ENCODE measurements around the gene RANBP17.

RANBP17 gene

GRCh38 chr5:171093598-171093997 lies 231.8 kb downstream of the RANBP17 start:
- DNase-seq (ENCODE audit: low spot score): no peak

- DNase-seq (ENCODE audit: low spot score): no peak
These were observed 232.5 kb downstream of the RANBP17 start for GRCh38 chr5:171094356-171094755.

- no peak for DNase-seq (ENCODE audit: low spot score)
These were observed 241.2 kb downstream of the RANBP17 start for GRCh38 chr5:171102877-171103610.

GRCh38 chr5:171107669-171108068 lies 245.9 kb downstream of the RANBP17 start:
- no peak for DNase-seq (ENCODE audit: low spot score)

- no peak for DNase-seq (ENCODE audit: low spot score)
These were observed 253.7 kb downstream of the RANBP17 start for GRCh38 chr5:171115519-171115918.

- no peak for DNase-seq (ENCODE audit: low spot score)
These were observed 254.9 kb downstream of the RANBP17 start for GRCh38 chr5:171116719-171117118.

GRCh38 chr5:171120986-171121622 lies 259.3 kb downstream of the RANBP17 start:
- no peak for DNase-seq (ENCODE audit: low spot score)

- no peak for DNase-seq (ENCODE audit: low spot score)
These were observed 259.8 kb downstream of the RANBP17 start for GRCh38 chr5:171121638-171122037.

- no peak for DNase-seq (ENCODE audit: low spot score)
These were observed 260.6 kb downstream of the RANBP17 start for GRCh38 chr5:171122372-171122771.

GRCh38 chr5:171123417-171123816 lies 261.6 kb downstream of the RANBP17 start:
- DNase-seq (ENCODE audit: low spot score): no peak

GRCh38 chr5:171127314-171127713 lies 265.5 kb downstream of the RANBP17 start:
- no peak for DNase-seq (ENCODE audit: low spot score)

GRCh38 chr5:171128136-171128535 lies 266.3 kb downstream of the RANBP17 start:
- DNase-seq (ENCODE audit: low spot score): no peak

- peak; percentile 20 for DNase-seq (ENCODE audit: low spot score)
These were observed 267.5 kb downstream of the RANBP17 start for GRCh38 chr5:171129308-171129707.

GRCh38 chr5:171131497-171131896 lies 269.7 kb downstream of the RANBP17 start:
- no peak for DNase-seq (ENCODE audit: low spot score)

- DNase-seq (ENCODE audit: low spot score): no peak
These were observed 276.1 kb downstream of the RANBP17 start for GRCh38 chr5:171137768-171138525.

- DNase-seq (ENCODE audit: low spot score): no peak
These were observed 277.4 kb downstream of the RANBP17 start for GRCh38 chr5:171139227-171139626.

GRCh38 chr5:171142617-171143016 lies 280.8 kb downstream of the RANBP17 start:
- no peak for DNase-seq (ENCODE audit: low spot score)

- DNase-seq (ENCODE audit: low spot score): no peak
These were observed 281.4 kb downstream of the RANBP17 start for GRCh38 chr5:171143171-171143570.

GRCh38 chr5:171143926-171144325 lies 282.1 kb downstream of the RANBP17 start:
- no peak for DNase-seq (ENCODE audit: low spot score)

- no peak for DNase-seq (ENCODE audit: low spot score)
These were observed 287.5 kb downstream of the RANBP17 start for GRCh38 chr5:171149333-171149732.

- no peak for DNase-seq (ENCODE audit: low spot score)
These were observed 288.0 kb downstream of the RANBP17 start for GRCh38 chr5:171149772-171150171.

- DNase-seq (ENCODE audit: low spot score): no peak
These were observed 290.6 kb downstream of the RANBP17 start for GRCh38 chr5:171152382-171152781.

- no peak for DNase-seq (ENCODE audit: low spot score)
These were observed 293.8 kb downstream of the RANBP17 start for GRCh38 chr5:171155621-171156020.
